ENCODE data around the gene ADAR. TPM values are rescaled to one million over a fixed set of nuclear protein-coding genes. Genes with fewer than 3 reads are reported as not detected.

ADAR gene
- total and polyA plus RNA-seq, 2 of the 8 experiments (the other 6 are each of a cell fraction or from before 2014, with no cell fraction given), result 125 to 242 TPM

DNA sequence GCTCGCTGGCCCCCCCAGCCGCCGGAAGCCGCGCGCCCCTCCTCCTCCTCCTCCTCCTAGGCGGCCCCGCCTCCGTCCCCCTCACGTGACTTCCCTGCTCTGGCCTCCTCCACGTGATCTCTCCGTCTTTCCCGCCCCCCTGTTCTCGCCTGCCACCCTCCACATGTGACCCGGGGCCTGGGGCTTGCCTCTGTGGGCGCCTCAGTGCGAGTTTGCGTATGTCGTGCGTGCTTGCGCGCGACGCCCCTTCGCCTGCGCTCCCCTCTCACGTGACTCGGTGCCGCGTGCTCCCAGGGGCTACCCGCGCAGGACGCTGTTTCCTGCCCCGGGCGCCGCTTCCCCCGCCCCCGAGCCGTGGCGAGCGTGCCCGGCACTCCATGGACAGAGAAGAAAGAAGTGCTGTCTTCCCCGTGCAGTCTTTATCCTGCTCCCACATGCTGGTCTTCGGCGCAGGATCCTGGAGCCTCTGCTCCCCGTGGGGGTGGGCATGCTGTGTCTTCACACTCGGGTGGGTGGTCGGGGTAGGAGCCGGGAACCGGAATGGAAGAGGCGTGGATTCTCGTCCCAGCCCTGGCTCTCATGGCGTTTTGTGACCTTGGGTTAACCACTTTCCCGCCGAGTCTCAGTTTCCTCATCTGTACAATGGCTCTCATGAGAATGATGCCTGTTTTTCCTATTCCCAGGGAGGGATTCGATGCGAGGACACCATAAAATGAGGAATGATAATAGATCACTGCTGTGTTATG lies 49.1 kb downstream of the ADAR start (continued):
- TF ChIP-seq CBX5 (IDR thresholded peaks at IDR 0.05; ENCODE audit: low read depth, low read length) (no peak), RNF2 (IDR thresholded peaks at IDR 0.05; ENCODE audit: borderline replicate concordance, low read depth, low read length, missing control alignments, poor library complexity, severe bottlenecking) (peak; percentile 57), TCF12 (IDR thresholded peaks at IDR 0.05; ENCODE audit: low read depth, low read length) (no peak), BRCA1 (IDR thresholded peaks at IDR 0.05; ENCODE audit: low read depth, low read length) (peak; percentile 33; the same call in 1 of the 2 replicates), NRF1 (IDR thresholded peaks at IDR 0.05; ENCODE audit: low read depth, low read length) (0 out of 2 replicates have a peak, but pooled peaks have one; percentile 17), ZNF274 (IDR thresholded peaks at IDR 0.05; ENCODE audit: borderline replicate concordance, extremely low read depth, low read length) (no peak), BACH1 (IDR thresholded peaks at IDR 0.05; ENCODE audit: low read length) (no peak; the same call in 1 of the 2 replicates), HDAC6 (IDR thresholded peaks at IDR 0.05; ENCODE audit: low read depth, low read length) (no peak), EP300 (IDR thresholded peaks at IDR 0.05; ENCODE audit: borderline replicate concordance in 1 of 2, low read depth in 2 of 2, low read length in 2 of 2) (no peak; a peak in 1 of 3 replicates), KDM4A (IDR thresholded peaks at IDR 0.05; ENCODE audit: low read depth, low read length, severe bottlenecking) (peak; percentile 67), HDAC2 (IDR thresholded peaks at IDR 0.05; ENCODE audit: borderline replicate concordance in 1 of 2, low read depth in 2 of 2, low read length in 2 of 2) (peak in 1 of 2 experiments; percentile 100; a peak in 3 of 4 replicates), ASH2L (IDR thresholded peaks at IDR 0.05; ENCODE audit: low read length) (peak; percentile 32), CREB1 (IDR thresholded peaks at IDR 0.05) (peak; percentile 86), CTBP2 (IDR thresholded peaks at IDR 0.05; ENCODE audit: borderline replicate concordance, insufficient read depth, insufficient read length, low read length) (no peak), FOSL1 (IDR thresholded peaks at IDR 0.05; ENCODE audit: insufficient read depth, low read depth, low read length) (no peak), SP4 (IDR thresholded peaks at IDR 0.05; ENCODE audit: low read length) (peak; percentile 97), POLR2A (IDR thresholded peaks at IDR 0.05; ENCODE audit: control extremely low read depth in 1 of 2, low read depth in 2 of 2, low read length in 2 of 2) (no peak; a peak in 1 of 3 replicates), JUND (IDR thresholded peaks at IDR 0.05; ENCODE audit: low read length) (no peak), RBBP5 (IDR thresholded peaks at IDR 0.05; ENCODE audit: borderline replicate concordance, low read depth, low read length) (peak; percentile 39; the same call in 1 of the 2 replicates)
- TF ChIP-seq, protein P1, sequence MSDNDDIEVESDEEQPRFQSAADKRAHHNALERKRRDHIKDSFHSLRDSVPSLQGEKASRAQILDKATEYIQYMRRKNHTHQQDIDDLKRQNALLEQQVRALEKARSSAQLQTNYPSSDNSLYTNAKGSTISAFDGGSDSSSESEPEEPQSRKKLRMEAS (IDR thresholded peaks at IDR 0.05), result peak; percentile 100
- TF ChIP-seq, protein P2, sequence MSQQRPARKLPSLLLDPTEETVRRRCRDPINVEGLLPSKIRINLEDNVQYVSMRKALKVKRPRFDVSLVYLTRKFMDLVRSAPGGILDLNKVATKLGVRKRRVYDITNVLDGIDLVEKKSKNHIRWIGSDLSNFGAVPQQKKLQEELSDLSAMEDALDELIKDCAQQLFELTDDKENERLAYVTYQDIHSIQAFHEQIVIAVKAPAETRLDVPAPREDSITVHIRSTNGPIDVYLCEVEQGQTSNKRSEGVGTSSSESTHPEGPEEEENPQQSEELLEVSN (IDR thresholded peaks at IDR 0.05), result peak; percentile 99
